ENCODE data around the gene DALRD3. TPM values are rescaled to one million over a fixed set of nuclear protein-coding genes. Genes with fewer than 3 reads are reported as not detected.
A peak's percentile ranks its signal among the peaks of the same experiment; 100 is the strongest.

The DALRD3 gene
- total RNA-seq, 2 donors from 2014 or later = 9.5 to 11.8 TPM

- Histone ChIP-seq H3K36me3 (peaks cover 42% of the 10 kb centered on the region), H3K4me3 (no peak overlapping the region), H3K4me1 (peaks cover 0 to 49% of the 10 kb centered on the region in 2 donors), H3K9me3 (no peaks in the 10 kb centered on the region), H3K27me3 (no peaks in the 10 kb centered on the region), H3K27ac (no peak overlapping the region)
- no peak for DNase-seq (ENCODE audit: low spot score)
- TF ChIP-seq CTCF (IDR thresholded peaks at IDR 0.05) = no peak
Measured at GRCh38 chr3:49025005-49025792, 6.8 kb upstream of the DALRD3 start.

GRCh38 chr3:49024449-49024848, 6.1 kb upstream of the DALRD3 start:
- no peak overlapping the region for H3K27ac ChIP-seq
- no peaks in the 10 kb centered on the region for H3K9me3 ChIP-seq
- no peak overlapping the region for H3K4me3 ChIP-seq
- peaks cover 0 to 57% of the 10 kb centered on the region in 2 donors for H3K4me1 ChIP-seq
- no peak for TF ChIP-seq CTCF (IDR thresholded peaks at IDR 0.05)
- H3K36me3 ChIP-seq = peaks cover 41% of the 10 kb centered on the region
- no peak for DNase-seq (ENCODE audit: low spot score)
- no peaks in the 10 kb centered on the region for H3K27me3 ChIP-seq

GRCh38 chr3:49023775-49024174, 5.4 kb upstream of the DALRD3 start:
- TF ChIP-seq CTCF (IDR thresholded peaks at IDR 0.05) = no peak
- Histone ChIP-seq H3K27ac (no peak overlapping the region), H3K36me3 (peaks cover 41% of the 10 kb centered on the region), H3K4me3 (no peak overlapping the region), H3K4me1 (peaks cover 0 to 60% of the 10 kb centered on the region in 2 donors), H3K9me3 (no peaks in the 10 kb centered on the region), H3K27me3 (no peaks in the 10 kb centered on the region)
- DNase-seq (ENCODE audit: low spot score) = no peak

- Histone ChIP-seq H3K9me3 (no peaks in the 10 kb centered on the region), H3K36me3 (peaks cover 41% of the 10 kb centered on the region), H3K27me3 (no peaks in the 10 kb centered on the region), H3K4me1 (peaks cover 0 to 58% of the 10 kb centered on the region in 2 donors), H3K27ac (peak overlapping the region; percentile 100), H3K4me3 (peak overlapping the region; percentile 85 to 94)
- no peak for TF ChIP-seq CTCF (IDR thresholded peaks at IDR 0.05)
- no peak for DNase-seq (ENCODE audit: low spot score)
Measured at GRCh38 chr3:49022688-49023171, 4.3 kb upstream of the DALRD3 start.

GRCh38 chr3:49021813-49022687, 3.7 kb upstream of the DALRD3 start, which contains the start of gene NDUFAF3:
Gene NDUFAF3 (plus strand): TSS chr3:49022121. CDS start chr3:49022145, 24 bp downstream.
- H3K4me1 ChIP-seq = peaks cover 0 to 63% of the 10 kb centered on the region in 2 donors
- no peaks in the 10 kb centered on the region for H3K27me3 ChIP-seq
- H3K27ac ChIP-seq = peak within 1 kb of the TSS; percentile 100
- DNase-seq (ENCODE audit: low spot score) = peak; percentile 89
- peaks cover 41% of the 10 kb centered on the region for H3K36me3 ChIP-seq
- H3K4me3 ChIP-seq = peak within 1 kb of the TSS; percentile 85 to 94
- H3K9me3 ChIP-seq = no peaks in the 10 kb centered on the region
- peak; percentile 95 to 99 for TF ChIP-seq CTCF (IDR thresholded peaks at IDR 0.05)
